ENCODE measurements around the gene STIM1.
"Not testable (repeated sequence)": the region's sequence is repeated elsewhere in the genome, so short reads cannot be mapped to it uniquely, and the experiment has no call there.

The STIM1 gene

GRCh38 chr11:4130219-4130618, 274.8 kb downstream of the STIM1 start:
- not testable (repeated sequence) for DNase-seq

GRCh38 chr11:4134806-4135205, 279.3 kb downstream of the STIM1 start:
- DNase-seq, result peak; percentile 24

- DNase-seq, result no peak
Observed at GRCh38 chr11:4138497-4138896, 283.0 kb downstream of the STIM1 start.

DNA sequence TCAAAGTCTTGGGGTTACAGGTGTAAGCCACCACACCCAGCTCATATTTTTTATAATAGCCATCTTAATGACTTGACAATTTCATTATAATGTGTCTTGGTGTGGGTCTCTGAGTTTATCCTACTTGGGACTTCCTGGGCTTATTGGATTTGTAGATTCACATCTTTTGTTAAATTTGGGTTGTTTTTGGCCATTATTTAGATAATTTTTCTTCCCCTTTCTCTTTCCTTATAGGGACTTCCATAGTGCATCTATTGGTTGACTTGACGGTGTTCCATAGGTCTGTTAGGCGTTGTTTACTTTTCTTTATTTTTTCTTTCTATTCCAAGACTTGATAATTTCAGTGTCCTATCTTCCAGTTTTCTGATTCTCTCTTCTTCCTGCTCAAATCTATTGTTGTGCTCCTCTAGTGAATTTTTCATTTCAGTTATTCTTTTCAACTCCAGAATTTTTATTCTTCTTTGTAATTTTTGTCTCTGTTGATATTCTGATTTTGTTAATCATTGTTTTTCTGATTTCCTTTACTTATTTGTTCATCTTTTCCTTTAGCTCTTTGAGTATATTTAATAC, 284.7 kb downstream of the STIM1 start:
- DNase-seq, result no peak

All from fibroblast of skin of right quadriceps (primary cell).